Measurements from ENCODE around the gene PLEKHM3. TPM values are rescaled to one million over a fixed set of nuclear protein-coding genes. Genes with fewer than 3 reads are reported as not detected.

The PLEKHM3 gene
- total RNA-seq, 2 donors from 2014 or later = 20.5 to 21.8 TPM

DNA sequence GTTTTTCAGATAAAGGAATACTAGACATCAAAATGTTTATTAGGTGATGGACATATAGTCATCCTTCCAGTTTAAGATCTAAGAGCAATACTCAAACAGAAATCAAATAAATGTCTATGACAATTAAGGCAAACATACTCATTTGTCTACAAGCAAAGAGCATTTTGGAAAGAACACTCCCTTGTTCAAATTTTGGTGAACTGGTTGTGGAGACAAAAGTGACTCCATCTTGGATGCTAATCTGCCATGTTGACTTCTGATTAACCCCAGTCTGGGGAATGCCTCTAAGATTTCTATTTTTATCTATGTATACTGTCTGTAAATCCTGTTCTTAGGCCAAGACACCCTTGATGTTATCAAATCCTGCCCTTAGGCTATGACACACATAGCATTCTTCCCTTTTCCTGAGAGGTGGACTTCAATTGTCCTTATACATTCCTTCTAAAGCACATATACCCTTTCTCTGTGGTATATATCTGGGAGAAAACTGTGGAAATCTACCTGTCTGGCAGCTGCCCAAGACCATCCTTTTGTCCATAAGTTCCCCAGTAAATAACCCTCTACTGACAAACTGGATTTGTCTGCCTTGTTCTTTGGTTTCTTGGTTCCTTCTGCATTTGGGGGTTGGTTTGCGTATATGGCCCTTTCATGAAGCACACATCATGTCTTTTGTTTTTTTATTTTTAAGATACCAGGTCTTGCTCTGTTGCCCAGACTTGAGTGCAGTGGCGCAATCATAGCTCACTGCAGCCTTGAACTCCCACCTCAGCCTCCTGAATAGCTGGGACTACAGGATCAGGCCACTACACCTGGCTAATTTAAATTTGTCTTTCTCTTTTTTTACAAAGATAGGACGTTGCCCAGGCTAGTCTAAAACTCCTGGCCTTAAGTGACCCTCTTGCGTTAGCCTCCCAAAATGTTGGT lies 12.5 kb upstream of the PLEKHM3 start:
- Histone ChIP-seq H3K4me1 (ENCODE audit: control insufficient read depth in 1 of 2, low read depth in 2 of 2) (no peaks in the 10 kb centered on the region), H3K9me3 (no peaks in the 10 kb centered on the region), H3K27ac (no peak overlapping the region), H3K36me3 (no peaks in the 10 kb centered on the region), H3K4me3 (no peak overlapping the region), H3K27me3 (replicated peaks; ENCODE audit: insufficient read depth) (no peaks in the 10 kb centered on the region)
- no peak for ATAC-seq (ENCODE audit: insufficient number of reproducible peaks, low FRiP score, low read depth)
- no peak for DNase-seq (ENCODE audit: low spot score)
- TF ChIP-seq, protein P1, sequence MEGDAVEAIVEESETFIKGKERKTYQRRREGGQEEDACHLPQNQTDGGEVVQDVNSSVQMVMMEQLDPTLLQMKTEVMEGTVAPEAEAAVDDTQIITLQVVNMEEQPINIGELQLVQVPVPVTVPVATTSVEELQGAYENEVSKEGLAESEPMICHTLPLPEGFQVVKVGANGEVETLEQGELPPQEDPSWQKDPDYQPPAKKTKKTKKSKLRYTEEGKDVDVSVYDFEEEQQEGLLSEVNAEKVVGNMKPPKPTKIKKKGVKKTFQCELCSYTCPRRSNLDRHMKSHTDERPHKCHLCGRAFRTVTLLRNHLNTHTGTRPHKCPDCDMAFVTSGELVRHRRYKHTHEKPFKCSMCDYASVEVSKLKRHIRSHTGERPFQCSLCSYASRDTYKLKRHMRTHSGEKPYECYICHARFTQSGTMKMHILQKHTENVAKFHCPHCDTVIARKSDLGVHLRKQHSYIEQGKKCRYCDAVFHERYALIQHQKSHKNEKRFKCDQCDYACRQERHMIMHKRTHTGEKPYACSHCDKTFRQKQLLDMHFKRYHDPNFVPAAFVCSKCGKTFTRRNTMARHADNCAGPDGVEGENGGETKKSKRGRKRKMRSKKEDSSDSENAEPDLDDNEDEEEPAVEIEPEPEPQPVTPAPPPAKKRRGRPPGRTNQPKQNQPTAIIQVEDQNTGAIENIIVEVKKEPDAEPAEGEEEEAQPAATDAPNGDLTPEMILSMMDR (IDR thresholded peaks at IDR 0.05) = no peak

DNA sequence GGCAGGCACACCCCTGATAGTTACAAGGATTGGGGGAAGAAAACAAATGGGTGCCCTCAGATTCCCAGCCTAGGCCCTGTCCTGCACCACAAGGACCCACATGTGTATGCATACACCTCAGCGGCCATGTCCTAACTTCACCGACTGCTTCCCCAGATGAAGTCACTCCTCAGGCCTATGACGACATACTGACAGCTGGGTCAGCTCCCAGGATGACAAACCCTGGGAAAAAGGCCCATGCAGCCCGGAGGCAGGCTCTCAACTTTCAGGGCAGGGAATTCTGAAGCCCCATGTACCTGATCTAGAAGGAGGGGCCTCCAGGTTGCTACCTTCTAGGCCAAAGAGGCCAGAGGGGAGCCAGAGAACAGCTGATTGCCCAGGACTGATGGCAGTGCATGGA lies 11.0 kb upstream of the PLEKHM3 start:
- Histone ChIP-seq H3K4me1 (ENCODE audit: control insufficient read depth in 1 of 2, low read depth in 2 of 2) (no peaks in the 10 kb centered on the region), H3K27ac (no peak overlapping the region), H3K9me3 (no peaks in the 10 kb centered on the region), H3K36me3 (no peaks in the 10 kb centered on the region), H3K4me3 (no peak overlapping the region), H3K27me3 (replicated peaks; ENCODE audit: insufficient read depth) (no peaks in the 10 kb centered on the region)
- ATAC-seq (ENCODE audit: insufficient number of reproducible peaks, low FRiP score, low read depth) = no peak
- TF ChIP-seq, protein P1 (IDR thresholded peaks at IDR 0.05) = no peak
- no peak for DNase-seq (ENCODE audit: low spot score)

DNA sequence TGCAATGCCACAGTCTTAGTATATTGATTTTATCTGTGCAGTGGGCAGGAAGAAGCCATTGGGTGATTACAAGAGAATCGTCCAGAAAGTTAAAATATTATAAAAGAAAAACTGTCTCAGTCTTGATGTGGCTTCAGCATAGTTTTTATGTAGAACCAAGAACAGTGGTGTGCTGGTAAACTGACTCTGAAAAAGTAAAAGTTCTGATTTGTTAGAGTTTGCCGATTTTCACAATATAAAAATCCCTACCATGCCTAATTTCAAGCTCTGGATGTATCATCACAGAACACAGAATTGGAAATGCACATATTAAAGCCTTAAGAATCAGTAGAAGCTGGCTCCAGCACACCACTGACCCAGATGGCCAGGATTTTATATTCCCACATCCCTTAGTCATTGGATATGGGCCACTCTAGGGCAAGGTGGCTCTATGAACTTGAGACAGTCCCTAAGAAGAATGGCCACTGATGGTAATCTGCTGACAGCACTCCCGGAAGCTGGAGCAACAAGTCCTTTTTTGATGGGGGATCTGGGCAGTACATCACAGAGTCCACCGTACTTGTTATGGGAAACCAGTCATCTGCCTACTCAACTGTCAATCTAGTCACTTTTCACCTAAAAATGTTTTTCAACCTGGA lies 9.3 kb upstream of the PLEKHM3 start:
- Histone ChIP-seq H3K9me3 (no peaks in the 10 kb centered on the region), H3K27me3 (replicated peaks; ENCODE audit: insufficient read depth) (no peaks in the 10 kb centered on the region), H3K4me1 (ENCODE audit: control insufficient read depth in 1 of 2, low read depth in 2 of 2) (no peaks in the 10 kb centered on the region), H3K4me3 (no peak overlapping the region), H3K27ac (no peak overlapping the region), H3K36me3 (no peaks in the 10 kb centered on the region)
- TF ChIP-seq, protein P1 (IDR thresholded peaks at IDR 0.05) = no peak
- no peak for DNase-seq (ENCODE audit: low spot score)
- ATAC-seq (ENCODE audit: insufficient number of reproducible peaks, low FRiP score, low read depth) = no peak

- TF ChIP-seq, protein P1 (IDR thresholded peaks at IDR 0.05) = no peak
- Histone ChIP-seq H3K27me3 (replicated peaks; ENCODE audit: insufficient read depth) (no peaks in the 10 kb centered on the region), H3K9me3 (no peaks in the 10 kb centered on the region), H3K4me3 (no peak overlapping the region), H3K4me1 (ENCODE audit: control insufficient read depth in 1 of 2, low read depth in 2 of 2) (no peaks in the 10 kb centered on the region), H3K27ac (no peak overlapping the region), H3K36me3 (no peaks in the 10 kb centered on the region)
- DNase-seq (ENCODE audit: low spot score) (no peak), ATAC-seq (ENCODE audit: insufficient number of reproducible peaks, low FRiP score, low read depth) (no peak)
Measured at GRCh38 chr2:208033701-208034502, 8.6 kb upstream of the PLEKHM3 start.

DNA sequence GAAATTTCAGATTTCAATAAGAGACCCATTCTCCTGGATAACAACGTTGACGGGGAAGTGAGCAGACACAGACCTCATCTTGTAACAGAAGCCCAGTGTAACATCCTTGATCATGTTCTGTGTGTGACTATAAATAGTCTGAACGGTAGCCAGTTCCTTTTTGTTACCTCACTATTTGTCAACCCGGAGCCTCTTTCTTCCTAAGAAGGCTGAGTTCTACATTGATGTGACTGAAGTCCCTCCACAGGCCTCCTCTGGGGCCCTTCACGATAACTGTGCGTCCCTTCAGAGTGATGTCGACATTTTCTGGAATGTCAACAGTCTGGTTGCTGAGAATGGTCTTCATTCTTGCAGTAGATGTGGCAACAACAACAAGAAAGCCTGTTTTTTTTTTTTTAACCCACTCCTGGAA lies 6.3 kb upstream of the PLEKHM3 start:
- H3K4me1 ChIP-seq (ENCODE audit: control insufficient read depth in 1 of 2, low read depth in 2 of 2) = no peaks in the 10 kb centered on the region
- DNase-seq (ENCODE audit: low spot score) = no peak
- no peaks in the 10 kb centered on the region for H3K36me3 ChIP-seq
- no peak overlapping the region for H3K4me3 ChIP-seq
- no peak for ATAC-seq (ENCODE audit: insufficient number of reproducible peaks, low FRiP score, low read depth)
- TF ChIP-seq, protein P1 (IDR thresholded peaks at IDR 0.05) = no peak
- no peaks in the 10 kb centered on the region for H3K27me3 ChIP-seq (replicated peaks; ENCODE audit: insufficient read depth)
- no peak overlapping the region for H3K27ac ChIP-seq
- H3K9me3 ChIP-seq = no peaks in the 10 kb centered on the region
